PC-9 (cell line): ENCODE results near the gene MYH11. TPM values are rescaled to one million over a fixed set of nuclear protein-coding genes. Genes with fewer than 3 reads are reported as not detected.

ENCODE experiments used
- BruUV-seq: library from RNA; stranded (reverse); fragments of 400-500 nt; replicated peaks from 2 replicates; lab custom pipeline; 2021; lab: Mats Ljungman, UMichigan
- CTCF ChIA-PET: fragments of 300-600 bp; sonication (Branson Sonifier 250); formaldehyde crosslinking; loops from one replicate; lab custom pipeline; 2022; ENCODE audit warnings: antibody characterized with exemption; lab: Charles Lee
- POLR2A ChIA-PET: fragments of 300-600 bp; sonication (Branson Sonifier 250); formaldehyde crosslinking; loops from one replicate; lab custom pipeline; 2022; ENCODE audit warnings: antibody characterized with exemption; ENCODE audit not compliant: unreplicated experiment; lab: Charles Lee
- DNase-seq, 2 experiments: peaks; one replicate each; pipeline versions ENCODE4 v3.0.0 to v3.0.0-alpha.2; 2015 to 2022; ENCODE audit warnings: mixed read lengths in 1 of 2
- H2AFZ ChIP-seq: fragments of 200-600 bp; sonication (generic); 2 replicates; pipeline ENCODE4 v1.8.1; 2017; ENCODE audit warnings: antibody characterized with exemption
- H3F3A ChIP-seq: fragments of 200-600 bp; sonication (generic); 2 replicates; pipeline ENCODE4 v1.8.1; 2017; ENCODE audit warnings: antibody characterized with exemption, mild to moderate bottlenecking, low read depth; ENCODE audit not compliant: insufficient read depth
- H3K27ac ChIP-seq: fragments of 200-600 bp; sonication (generic); 2 replicates; pipeline ENCODE4 v1.6.1; 2016; ENCODE audit warnings: mixed run types
- H3K27me3 ChIP-seq: fragments of 200-600 bp; sonication (generic); 2 replicates; pipeline ENCODE4 v1.6.1; 2016; ENCODE audit warnings: low read depth, mixed run types; ENCODE audit not compliant: insufficient read depth
- H3K36me3 ChIP-seq: fragments of 200-600 bp; sonication (generic); 2 replicates; pipeline ENCODE4 v1.6.1; 2016; ENCODE audit warnings: low read depth, mixed run types
- H3K4me1 ChIP-seq: fragments of 200-600 bp; sonication (generic); replicated peaks from 2 replicates; pipeline ENCODE4 v1.6.1; 2016; ENCODE audit warnings: mixed run types; ENCODE audit not compliant: insufficient read depth
- H3K4me2 ChIP-seq: fragments of 200-600 bp; sonication (generic); 2 replicates; pipeline ENCODE4 v1.6.1; 2017; ENCODE audit warnings: mixed run types
- H3K4me3 ChIP-seq: fragments of 200-600 bp; sonication (generic); 2 replicates; pipeline ENCODE4 v1.6.1; 2016; ENCODE audit warnings: mixed run types
- H3K79me2 ChIP-seq: fragments of 200-600 bp; sonication (generic); 2 replicates; pipeline ENCODE4 v1.6.1; 2017; ENCODE audit warnings: low read depth, mixed run types
- H3K9me2 ChIP-seq: fragments of 200-600 bp; sonication (generic); 2 replicates; pipeline ENCODE4 v1.8.1; 2017; ENCODE audit warnings: mild to moderate bottlenecking; ENCODE audit not compliant: insufficient read depth
- H3K9me3 ChIP-seq: fragments of 200-600 bp; sonication (generic); 2 replicates; pipeline ENCODE4 v1.8.1; 2016; ENCODE audit warnings: low read depth; ENCODE audit not compliant: insufficient read depth
- H4K20me1 ChIP-seq: fragments of 200-600 bp; sonication (generic); 2 replicates; pipeline ENCODE4 v1.8.1; 2017; ENCODE audit not compliant: insufficient read depth
- CTCF ChIP-seq: fragments of 200-600 bp; sonication (generic); conservative IDR thresholded peaks from 2 replicates; pipeline ENCODE4 v1.6.1; 2017; ENCODE audit warnings: mixed run types, antibody characterized with exemption, mild to moderate bottlenecking, moderate library complexity
- EZH2 ChIP-seq: fragments of 200-600 bp; sonication (generic); IDR thresholded peaks from 2 replicates; pipeline ENCODE4 v1.8.0; 2017; ENCODE audit warnings: antibody characterized with exemption, low read depth
- intact Hi-C: fragments of 100-400 bp; cut with micrococcal nuclease; formaldehyde crosslinking; loops from one replicate; pipeline ENCODE4 v1.10.0; 2022; ENCODE audit not compliant: unreplicated experiment
- total RNA-seq: library from RNA; stranded (reverse); gene quantifications from 2 replicates; pipeline ENCODE4 v1.2.3, GENCODE V29; 2021

MYH11 gene
- total RNA-seq, 1 experiment from 2014 or later = 0.11 TPM

- BruUV-seq = no TSS peak
Measured at GRCh38 chr16:15786501-15786900, 70.3 kb downstream of the MYH11 start.

GRCh38 chr16:15785386-15786059 is 71.3 kb downstream of the MYH11 start:
- H3K9me3 ChIP-seq = no peaks in the 10 kb centered on the region
- DNase-seq = no peak
- ChIA-PET CTCF (no interaction called here), POLR2A (no interaction called here)
- H3K27me3 ChIP-seq = no peaks in the 10 kb centered on the region
- no peaks in the 10 kb centered on the region for H3K4me1 ChIP-seq
- H3K4me2 ChIP-seq = no peak overlapping the region
- H3K27ac ChIP-seq = no peak overlapping the region
- H3F3A ChIP-seq = no peaks in the 10 kb centered on the region
- H3K9me2 ChIP-seq = no peaks in the 10 kb centered on the region
- H3K79me2 ChIP-seq = no peaks in the 10 kb centered on the region
- H3K4me3 ChIP-seq = no peak overlapping the region
- BruUV-seq = no TSS peak
- intact Hi-C loops = no loop called here
- no peak overlapping the region for H2AFZ ChIP-seq
- H4K20me1 ChIP-seq = no peaks in the 10 kb centered on the region
- no peaks in the 10 kb centered on the region for H3K36me3 ChIP-seq
- TF ChIP-seq EZH2 (no peak), CTCF (no peak)

More at GRCh38 chr16:15786501-15786900, 70.3 kb downstream of the MYH11 start:
- CTCF ChIA-PET = no interaction called here
- Histone ChIP-seq H3F3A (no peaks in the 10 kb centered on the region), H3K79me2 (no peaks in the 10 kb centered on the region), H3K9me3 (no peaks in the 10 kb centered on the region), H4K20me1 (no peaks in the 10 kb centered on the region), H3K4me2 (no peak overlapping the region), H3K27me3 (no peaks in the 10 kb centered on the region), H3K27ac (no peak overlapping the region), H3K4me3 (no peak overlapping the region), H3K9me2 (no peaks in the 10 kb centered on the region), H3K4me1 (no peaks in the 10 kb centered on the region), H3K36me3 (no peaks in the 10 kb centered on the region), H2AFZ (no peak overlapping the region)
- no peak for TF ChIP-seq EZH2
- no peak for TF ChIP-seq CTCF
- DNase-seq = no peak
- POLR2A ChIA-PET = no interaction called here
- intact Hi-C loops = no loop called here

- POLR2A ChIA-PET = interaction anchor here (0.5 kb wide), 1 partner anchor 140 kb away, joined by 4 read pairs; no protein-coding TSS in a partner anchor
- CTCF ChIA-PET = no interaction called here
Measured at GRCh38 chr16:15783985-15784384, 72.8 kb downstream of the MYH11 start.

More at GRCh38 chr16:15783985-15784384, 72.8 kb downstream of the MYH11 start:
- H3K4me2 ChIP-seq = no peak overlapping the region
- H2AFZ ChIP-seq = no peak overlapping the region
- BruUV-seq = no TSS peak
- no peaks in the 10 kb centered on the region for H3F3A ChIP-seq
- no peaks in the 10 kb centered on the region for H4K20me1 ChIP-seq
- DNase-seq = no peak
- H3K9me3 ChIP-seq = no peaks in the 10 kb centered on the region
- TF ChIP-seq CTCF = no peak
- no peak for TF ChIP-seq EZH2
- no peak overlapping the region for H3K27ac ChIP-seq
- intact Hi-C loops = no loop called here
- H3K4me1 ChIP-seq = no peaks in the 10 kb centered on the region
- no peaks in the 10 kb centered on the region for H3K36me3 ChIP-seq
- no peaks in the 10 kb centered on the region for H3K79me2 ChIP-seq
- H3K9me2 ChIP-seq = no peaks in the 10 kb centered on the region
- H3K4me3 ChIP-seq = no peak overlapping the region
- no peaks in the 10 kb centered on the region for H3K27me3 ChIP-seq
